HepG2 (cell line): Measurements from ENCODE around the gene HSD11B1. TPM values are rescaled to one million over a fixed set of nuclear protein-coding genes. Genes with fewer than 3 reads are reported as not detected.

Source experiments
- BRCA1 ChIP-seq: sonication (generic); formaldehyde crosslinking; IDR thresholded peaks from 2 replicates; pipeline ENCODE4 v1.4.0; 2020; ENCODE audit warnings: missing genetic modification reagents
- DBP ChIP-seq: sonication (generic); formaldehyde crosslinking; IDR thresholded peaks from 2 replicates; pipeline ENCODE4 v1.4.0; 2020; ENCODE audit warnings: missing genetic modification reagents; ENCODE audit errors: not compliant biosample characterization
- EED ChIP-seq: sonication (generic); formaldehyde crosslinking; IDR thresholded peaks from 2 replicates; pipeline ENCODE4 v1.5.0; 2020; ENCODE audit warnings: mild to moderate bottlenecking, missing genetic modification reagents
- GFI1 ChIP-seq: sonication (generic); formaldehyde crosslinking; IDR thresholded peaks from 2 replicates; pipeline ENCODE4 v1.5.0; 2020; ENCODE audit warnings: missing genetic modification reagents, mild to moderate bottlenecking, borderline replicate concordance
- HMGA1 ChIP-seq: sonication (generic); formaldehyde crosslinking; conservative IDR thresholded peaks from 2 replicates; pipeline ENCODE4 v1.4.0; 2020; ENCODE audit warnings: missing genetic modification reagents
- MAF1 ChIP-seq: sonication (generic); formaldehyde crosslinking; IDR thresholded peaks from 2 replicates; pipeline ENCODE4 v1.5.0; 2020; ENCODE audit warnings: missing genetic modification reagents, borderline replicate concordance
- MEIS1 ChIP-seq: sonication (generic); formaldehyde crosslinking; IDR thresholded peaks from 2 replicates; pipeline ENCODE4 v1.9.0; 2021; ENCODE audit warnings: mild to moderate bottlenecking, missing genetic modification reagents, moderate library complexity, borderline replicate concordance
- MLX ChIP-seq: IDR thresholded peaks from 2 replicates; pipeline ENCODE4 v1.6.1; 2016
- NR3C1 ChIP-seq: sonication (generic); formaldehyde crosslinking; IDR thresholded peaks from 2 replicates; pipeline ENCODE4 v1.4.0; 2020; ENCODE audit warnings: missing genetic modification reagents
- POLR2G ChIP-seq: fragments of 200-400 bp; formaldehyde crosslinking; IDR thresholded peaks from 2 replicates; pipeline ENCODE4 v1.6.1; 2018; ENCODE audit warnings: mild to moderate bottlenecking, low read depth, low read length, moderate library complexity
- RBM39 ChIP-seq: fragments of 200-400 bp; formaldehyde crosslinking; IDR thresholded peaks from one replicate; pipeline ENCODE4 v1.6.1; 2018; ENCODE audit warnings: antibody characterized with exemption, mild to moderate bottlenecking, low read depth, low read length; ENCODE audit not compliant: poor library complexity, severe bottlenecking
- STAT6 ChIP-seq: sonication (generic); formaldehyde crosslinking; IDR thresholded peaks from 2 replicates; pipeline ENCODE4 v1.4.0; 2020; ENCODE audit warnings: missing genetic modification reagents, mild to moderate bottlenecking, borderline replicate concordance
- TEAD2 ChIP-seq: sonication (generic); formaldehyde crosslinking; IDR thresholded peaks from 2 replicates; pipeline ENCODE4 v1.9.0; 2021; ENCODE audit warnings: missing genetic modification reagents
- ZBTB34 ChIP-seq: sonication (generic); formaldehyde crosslinking; IDR thresholded peaks from 2 replicates; pipeline ENCODE4 v1.8.0; 2022; ENCODE audit warnings: mild to moderate bottlenecking, missing genetic modification reagents
- ZNF510 ChIP-seq: sonication (generic); formaldehyde crosslinking; IDR thresholded peaks from 2 replicates; pipeline ENCODE4 v1.4.0; 2020; ENCODE audit warnings: low read depth, mild to moderate bottlenecking, missing genetic modification reagents
- ZNF530 ChIP-seq: sonication (generic); formaldehyde crosslinking; IDR thresholded peaks from 2 replicates; pipeline ENCODE4 v1.5.0; 2020; ENCODE audit warnings: low read depth, mild to moderate bottlenecking, missing genetic modification reagents
- ZNF790 ChIP-seq: sonication (generic); formaldehyde crosslinking; IDR thresholded peaks from 2 replicates; pipeline ENCODE4 v1.8.0; 2022; ENCODE audit warnings: missing genetic modification reagents, mild to moderate bottlenecking, borderline replicate concordance
- polyA plus RNA-seq, 8 experiments: library from polyadenylated mRNA; depleted of rRNA in 3 of 8; stranded (reverse) in 7 of 8; unstranded in 1 of 8; fragments of >200 nt; fragmentation: Illumina TruSeq in 4 of 8; extraction: Trizol in 4 of 8; gene quantifications; 2 replicates each; pipeline versions ENCODE4 v1.2.1 to v1.2.3, GENCODE V29; 2011 to 2016; ENCODE audit warnings: low read depth in 4 of 8, missing spikeins in 1 of 8, mixed read lengths in 1 of 8; ENCODE audit not compliant: insufficient read depth in 1 of 8
- total RNA-seq, 5 experiments: library from RNA; depleted of rRNA; stranded (reverse); fragments of >200 nt; fragmentation: Illumina TruSeq; extraction: Trizol; gene quantifications; 2 replicates each; pipeline ENCODE4 v1.2.3, GENCODE V29; 2016; ENCODE audit warnings: low read depth in 1 of 5
- TF ChIP-seq, protein P1 (sequence below): sonication (generic); formaldehyde crosslinking; IDR thresholded peaks from 2 replicates; pipeline ENCODE4 v1.4.0; 2020; ENCODE audit warnings: missing genetic modification reagents
- TF ChIP-seq, protein P2 (sequence below): sonication (generic); formaldehyde crosslinking; IDR thresholded peaks from 2 replicates; pipeline ENCODE4 v1.9.0; 2022; ENCODE audit warnings: low read depth, missing genetic modification reagents

The HSD11B1 gene
- total and polyA plus RNA-seq, 2 of the 13 experiments (the other 11 are each of a cell fraction or from before 2014, with no cell fraction given): not detected

DNA sequence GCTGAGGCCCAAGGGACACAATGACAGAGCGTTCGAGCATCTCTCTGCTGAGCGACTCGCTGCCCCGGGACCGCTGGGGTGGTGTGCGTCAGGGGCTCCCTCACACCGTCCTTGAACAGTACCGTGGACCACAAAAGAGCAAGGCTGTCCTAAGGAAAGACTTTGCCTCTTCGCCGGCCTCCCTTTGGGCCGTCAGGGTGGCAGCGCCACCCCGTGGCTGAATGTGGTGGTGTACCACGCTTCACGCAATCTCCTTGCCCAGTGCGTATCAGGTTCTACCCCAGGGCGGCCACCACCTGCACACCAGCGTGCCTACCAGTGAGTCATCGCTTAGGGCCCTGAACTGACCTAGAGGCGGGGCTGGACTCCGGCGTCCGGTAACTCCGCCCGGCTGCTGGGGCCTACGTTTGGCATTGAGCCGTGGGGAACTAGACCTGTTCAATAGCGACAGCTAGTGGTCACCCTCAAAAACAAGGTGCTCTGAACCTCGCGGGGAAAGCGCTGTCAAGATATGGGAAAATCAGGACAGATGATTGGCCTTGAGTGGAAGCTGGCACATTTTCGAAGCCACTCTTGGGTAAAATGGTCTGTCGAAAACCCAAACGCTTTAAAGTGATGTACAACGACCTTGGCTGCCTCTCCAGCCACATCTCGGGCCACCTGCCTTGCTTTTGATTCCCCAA, 43.1 kb downstream of the HSD11B1 start (continued):
- TF ChIP-seq STAT6 (CRISPR knock-in tag) (no peak; the same call in 1 of the 2 replicates), TEAD2 (CRISPR knock-in tag) (no peak), ZNF790 (CRISPR knock-in tag) (no peak), GFI1 (no peak), MLX (0 out of 2 replicates have a peak, but pooled peaks have one; percentile 22), MEIS1 (CRISPR knock-in tag) (0 out of 2 replicates have a peak, but pooled peaks have one; percentile 58), EED (CRISPR knock-in tag) (no peak), NR3C1 (CRISPR knock-in tag) (no peak), ZNF530 (no peak), MAF1 (CRISPR knock-in tag) (no peak), BRCA1 (CRISPR knock-in tag) (no peak), HMGA1 (CRISPR knock-in tag) (no peak), RBM39 (no peak), DBP (CRISPR knock-in tag) (no peak), POLR2G (no peak), ZNF510 (CRISPR knock-in tag) (no peak), ZBTB34 (CRISPR knock-in tag) (no peak; the same call in 1 of the 2 replicates)
- TF ChIP-seq, protein P1, sequence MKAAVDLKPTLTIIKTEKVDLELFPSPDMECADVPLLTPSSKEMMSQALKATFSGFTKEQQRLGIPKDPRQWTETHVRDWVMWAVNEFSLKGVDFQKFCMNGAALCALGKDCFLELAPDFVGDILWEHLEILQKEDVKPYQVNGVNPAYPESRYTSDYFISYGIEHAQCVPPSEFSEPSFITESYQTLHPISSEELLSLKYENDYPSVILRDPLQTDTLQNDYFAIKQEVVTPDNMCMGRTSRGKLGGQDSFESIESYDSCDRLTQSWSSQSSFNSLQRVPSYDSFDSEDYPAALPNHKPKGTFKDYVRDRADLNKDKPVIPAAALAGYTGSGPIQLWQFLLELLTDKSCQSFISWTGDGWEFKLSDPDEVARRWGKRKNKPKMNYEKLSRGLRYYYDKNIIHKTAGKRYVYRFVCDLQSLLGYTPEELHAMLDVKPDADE (CRISPR knock-in tag): no peak
- TF ChIP-seq, protein P2, sequence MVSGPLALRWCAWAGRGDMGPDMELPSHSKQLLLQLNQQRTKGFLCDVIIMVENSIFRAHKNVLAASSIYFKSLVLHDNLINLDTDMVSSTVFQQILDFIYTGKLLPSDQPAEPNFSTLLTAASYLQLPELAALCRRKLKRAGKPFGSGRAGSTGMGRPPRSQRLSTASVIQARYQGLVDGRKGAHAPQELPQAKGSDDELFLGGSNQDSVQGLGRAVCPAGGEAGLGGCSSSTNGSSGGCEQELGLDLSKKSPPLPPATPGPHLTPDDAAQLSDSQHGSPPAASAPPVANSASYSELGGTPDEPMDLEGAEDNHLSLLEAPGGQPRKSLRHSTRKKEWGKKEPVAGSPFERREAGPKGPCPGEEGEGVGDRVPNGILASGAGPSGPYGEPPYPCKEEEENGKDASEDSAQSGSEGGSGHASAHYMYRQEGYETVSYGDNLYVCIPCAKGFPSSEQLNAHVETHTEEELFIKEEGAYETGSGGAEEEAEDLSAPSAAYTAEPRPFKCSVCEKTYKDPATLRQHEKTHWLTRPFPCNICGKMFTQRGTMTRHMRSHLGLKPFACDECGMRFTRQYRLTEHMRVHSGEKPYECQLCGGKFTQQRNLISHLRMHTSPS (CRISPR knock-in tag): peak; percentile 67; the same call in 1 of the 2 replicates
